Posterior vena cava (tissue), 2 donors: ENCODE data around the gene TH. TPM values are rescaled to one million over a fixed set of nuclear protein-coding genes. Genes with fewer than 3 reads are reported as not detected.

ENCODE experiments used
- DNase-seq: peaks from one replicate; pipeline ENCODE4 v3.0.0-alpha.2; 2020; ENCODE audit warnings: low spot score
- intact Hi-C, 2 donors: fragments of 100-400 bp; cut with DNase I; formaldehyde crosslinking; loops; one replicate each; pipeline versions ENCODE4 v1.14.1 to v1.14.2; 2022 to 2023
- total RNA-seq, 2 donors: library from RNA; stranded (reverse); fragmentation: NEBNext Ultra II Directional; extraction: Animal tissue kit (Norgen Biotek cat#: 25700); gene quantifications; one replicate each; pipeline ENCODE4 v1.2.1, GENCODE V29; 2021
- donor health status: DM: yes; HTN: yes; CAD: no.
- donor health status: DM: yes; HTN: yes; CAD: no.

TH gene
- total RNA-seq, 2 donors from 2014 or later, result 0.67 TPM; not detected in 1

- no peak for DNase-seq
- intact Hi-C loops, result no loop called here
Measured at GRCh38 chr11:2168286-2169004, 3.2 kb downstream of the TH start.

- DNase-seq, result no peak
- intact Hi-C loops, result no loop called here
Measured at GRCh38 chr11:2167141-2168045, 4.2 kb downstream of the TH start.

GRCh38 chr11:2166091-2166851 is 5.3 kb downstream of the TH start:
- intact Hi-C loops, result no loop called here

GRCh38 chr11:2165571-2165970 is 6.0 kb downstream of the TH start:
- intact Hi-C loops, result no loop called here

More at GRCh38 chr11:2166091-2166851, 5.3 kb downstream of the TH start:
- no peak for DNase-seq

GRCh38 chr11:2164861-2165555 is 6.6 kb downstream of the TH start:
- no peak for DNase-seq
- intact Hi-C loops, result no loop called here

More at GRCh38 chr11:2165571-2165970, 6.0 kb downstream of the TH start:
- no peak for DNase-seq

- no peak for DNase-seq
- intact Hi-C loops, result no loop called here
Measured at GRCh38 chr11:2164081-2164480, 7.5 kb downstream of the TH start.

- intact Hi-C loops, result no loop called here
- no peak for DNase-seq
Measured at GRCh38 chr11:2163428-2163978, 8.1 kb downstream of the TH start.

GRCh38 chr11:2160736-2161259 is 10.8 kb downstream of the TH start, which contains the start of gene INS:
Gene INS (minus strand): TSS chr11:2161209. CDS start chr11:2160971, 238 bp downstream.
- no peak for DNase-seq
- intact Hi-C loops, result no loop called here

- intact Hi-C loops, result loop anchor here (5.0 to 10.0 kb wide), 3 partner anchors 275 to 467 kb away; partner anchors contain the start of gene TNNI2 (in 1 of the 2)
- DNase-seq, result no peak
Measured at GRCh38 chr11:2159536-2160413, 11.8 kb downstream of the TH start.

- intact Hi-C loops, result loop anchor here (5.0 to 10.0 kb wide), 3 partner anchors 274 to 467 kb away; partner anchors contain the start of gene TNNI2 (in 1 of the 2)
- DNase-seq, result no peak
Measured at GRCh38 chr11:2158966-2159365, 12.6 kb downstream of the TH start.

GRCh38 chr11:2158296-2158737 is 13.3 kb downstream of the TH start:
- DNase-seq, result no peak
- intact Hi-C loops, result loop anchor here (5.0 to 10.0 kb wide), 3 partner anchors 274 to 466 kb away; partner anchors contain the start of gene TNNI2 (in 1 of the 2)

- DNase-seq, result no peak
- intact Hi-C loops, result loop anchor here (5.0 to 10.0 kb wide), 3 partner anchors 273 to 465 kb away; partner anchors contain the start of gene TNNI2 (in 1 of the 2)
Measured at GRCh38 chr11:2157294-2158040, 14.1 kb downstream of the TH start.

GRCh38 chr11:2156416-2157182 is 15.0 kb downstream of the TH start:
- intact Hi-C loops, result loop anchor here (5.0 to 10.0 kb wide), 3 partner anchors 272 to 464 kb away; partner anchors contain the start of gene TNNI2 (in 1 of the 2)
- DNase-seq, result peak; percentile 91

- DNase-seq, result no peak
- intact Hi-C loops, result loop anchor here (5.0 to 10.0 kb wide), 3 partner anchors 271 to 463 kb away; partner anchors contain the start of gene TNNI2 (in 1 of the 2)
Measured at GRCh38 chr11:2155511-2155910, 16.1 kb downstream of the TH start.

GRCh38 chr11:2154889-2155288 is 16.7 kb downstream of the TH start:
- DNase-seq, result no peak
- intact Hi-C loops, result loop anchor here (5.0 to 10.0 kb wide), 5 partner anchors 270 to 1593 kb away; partner anchors contain the start of genes TNNI2 (in 2 of the 2), LMNTD2 (in 1 of the 2) and RASSF7 (in 1 of the 2)
